GM19395 (cell line): ENCODE results near the gene XKR7.
"Not testable (repeated sequence)": the region's sequence is repeated elsewhere in the genome, so short reads cannot be mapped to it uniquely, and the experiment has no call there.

Experiments
- ATAC-seq: cut with Tn5 transposase; IDR thresholded peaks from one replicate; pipeline ENCODE4 v1.9.1; 2021; ENCODE audit warnings: mild to moderate bottlenecking, moderate library complexity; ENCODE audit not compliant: unreplicated experiment

XKR7 gene

GRCh38 chr20:32012159-32012688 lies 44.3 kb downstream of the XKR7 start:
- ATAC-seq, result no peak

GRCh38 chr20:32013326-32013725 lies 45.4 kb downstream of the XKR7 start:
- ATAC-seq, result no peak

DNA sequence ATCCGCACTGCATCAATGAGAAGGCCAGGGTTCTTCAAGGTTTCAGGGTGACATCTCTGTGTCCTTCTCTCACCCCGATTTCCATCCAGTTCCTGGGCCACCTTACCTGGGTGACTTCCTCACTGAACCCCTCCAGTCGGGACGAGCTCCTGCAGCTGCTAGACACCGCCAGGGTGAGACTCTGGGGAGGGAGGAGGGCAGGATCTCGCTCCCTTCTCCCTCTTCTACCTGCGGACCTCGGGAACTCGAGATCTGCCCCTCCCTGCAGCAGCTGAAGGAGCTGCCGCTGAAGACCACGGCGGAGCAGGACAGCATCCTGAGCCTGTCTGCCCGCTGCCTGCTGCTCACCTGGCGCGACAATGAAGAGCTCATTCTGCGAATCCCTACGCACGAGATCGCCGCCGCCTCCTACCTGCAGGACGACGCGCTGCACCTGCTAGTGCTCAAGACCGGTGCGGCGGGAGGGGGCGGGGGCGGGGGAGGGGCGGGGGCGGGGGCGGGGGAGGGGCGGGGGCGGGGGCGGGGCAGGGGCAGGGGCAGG lies 49.8 kb downstream of the XKR7 start:
- ATAC-seq, result no peak

GRCh38 chr20:32018269-32019155 lies 50.6 kb downstream of the XKR7 start:
- ATAC-seq, result no peak

- ATAC-seq, result no peak
Measured at GRCh38 chr20:32019156-32019510, 51.2 kb downstream of the XKR7 start.

DNA sequence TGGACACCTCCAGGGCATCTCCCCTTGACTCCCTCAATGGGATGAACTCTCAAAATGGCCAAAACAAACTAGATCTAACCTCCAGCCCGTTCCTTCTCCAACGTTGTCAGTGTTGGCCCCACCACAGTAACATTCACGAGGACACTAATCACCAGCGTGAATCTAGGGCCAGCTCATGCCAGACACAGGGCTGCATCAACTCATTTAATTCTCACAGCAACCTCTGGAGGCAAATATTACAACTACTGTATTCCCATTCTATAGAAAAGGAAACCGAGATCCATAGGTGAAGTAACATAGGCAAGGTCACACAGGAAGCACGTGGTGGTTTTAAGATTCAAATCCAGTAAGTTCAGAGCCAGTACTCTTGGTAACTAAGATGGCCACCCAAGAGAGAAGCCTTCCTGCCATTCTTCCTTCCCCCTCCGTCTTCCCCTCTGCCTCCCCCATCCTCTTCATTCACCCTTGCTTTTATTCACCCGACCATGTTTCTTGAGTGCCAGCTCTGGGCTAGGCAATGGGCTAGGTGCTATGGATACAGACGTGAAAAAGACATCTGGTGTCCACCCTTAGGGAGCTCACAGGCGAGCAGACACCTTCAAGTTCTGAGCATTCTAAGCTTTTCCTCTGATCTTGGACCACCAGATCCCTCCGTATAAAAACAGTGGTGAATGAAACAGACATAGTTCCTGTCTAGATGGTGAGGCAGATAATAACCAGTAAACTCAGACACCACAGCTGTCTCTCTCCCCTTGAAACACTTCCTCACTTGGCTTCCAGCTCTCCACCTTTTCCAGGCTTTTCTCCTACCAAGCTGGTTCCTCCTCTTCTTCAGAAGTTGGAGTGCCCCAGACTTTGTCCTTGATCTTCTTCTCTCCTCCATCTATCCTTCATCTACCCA lies 51.9 kb downstream of the XKR7 start:
- ATAC-seq, result no peak

DNA sequence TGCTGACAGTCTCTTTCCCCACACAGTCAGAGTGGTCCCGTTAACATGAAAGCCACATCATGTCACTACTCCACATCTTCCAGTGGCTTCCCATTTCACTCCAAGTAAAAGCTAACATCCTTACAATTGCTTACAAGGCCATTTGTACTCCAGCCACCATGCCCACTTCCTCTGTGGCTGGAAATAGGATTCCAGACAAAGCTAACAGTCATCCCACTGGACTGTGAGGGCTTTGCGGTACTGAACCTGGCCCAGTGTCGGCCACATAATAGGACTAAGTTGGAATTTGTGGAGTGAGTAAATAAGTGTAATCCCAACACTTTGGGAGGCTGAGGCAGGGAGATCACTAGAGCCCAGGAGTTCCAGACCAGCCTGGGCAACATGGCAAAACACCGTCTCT lies 53.1 kb downstream of the XKR7 start:
- ATAC-seq, result no peak

DNA sequence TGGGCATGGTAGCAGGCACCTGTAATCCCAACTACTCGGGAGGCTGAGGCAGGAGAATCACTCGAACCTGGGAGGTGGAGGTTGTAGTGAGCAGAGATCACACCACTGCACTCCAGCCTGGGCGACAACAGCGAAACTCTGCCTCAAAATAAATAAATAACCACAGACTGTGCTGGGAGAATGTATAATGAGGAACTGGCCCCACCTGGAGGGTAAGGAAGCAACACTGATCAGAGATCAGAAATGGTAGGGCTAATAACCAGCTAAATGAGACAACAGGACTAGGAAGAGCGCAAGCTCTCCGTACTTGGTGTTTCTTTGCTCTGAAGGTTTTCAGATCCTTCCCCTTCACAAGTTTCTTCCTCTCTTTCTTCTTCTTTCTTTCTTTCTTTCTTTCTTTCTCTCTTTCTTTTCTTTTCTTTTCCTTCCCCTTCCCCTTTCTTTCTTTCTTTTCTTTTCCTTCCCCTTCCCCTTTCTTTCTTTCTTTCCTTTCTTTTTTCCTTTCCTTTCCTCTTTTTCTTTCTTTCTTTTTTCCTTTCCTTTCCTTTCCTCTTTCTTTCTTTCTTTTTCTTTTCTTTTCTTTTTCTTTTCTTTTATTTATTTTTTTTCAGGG lies 56.8 kb downstream of the XKR7 start:
- ATAC-seq, result no peak

GRCh38 chr20:32027643-32028042 lies 59.7 kb downstream of the XKR7 start:
- no peak for ATAC-seq

- ATAC-seq, result no peak
Measured at GRCh38 chr20:32028647-32029372, 60.9 kb downstream of the XKR7 start.

- ATAC-seq, result no peak
Measured at GRCh38 chr20:32029561-32029960, 61.6 kb downstream of the XKR7 start.

- ATAC-seq, result no peak
Measured at GRCh38 chr20:32031007-32031958, 63.3 kb downstream of the XKR7 start.

- ATAC-seq, result no peak
Measured at GRCh38 chr20:32033316-32033715, 65.4 kb downstream of the XKR7 start.

GRCh38 chr20:32033721-32034120 lies 65.8 kb downstream of the XKR7 start:
- not testable (repeated sequence) for ATAC-seq

- ATAC-seq, result no peak
Measured at GRCh38 chr20:32034581-32035425, 66.9 kb downstream of the XKR7 start.

GRCh38 chr20:32035426-32035779 lies 67.5 kb downstream of the XKR7 start:
- no peak for ATAC-seq

DNA sequence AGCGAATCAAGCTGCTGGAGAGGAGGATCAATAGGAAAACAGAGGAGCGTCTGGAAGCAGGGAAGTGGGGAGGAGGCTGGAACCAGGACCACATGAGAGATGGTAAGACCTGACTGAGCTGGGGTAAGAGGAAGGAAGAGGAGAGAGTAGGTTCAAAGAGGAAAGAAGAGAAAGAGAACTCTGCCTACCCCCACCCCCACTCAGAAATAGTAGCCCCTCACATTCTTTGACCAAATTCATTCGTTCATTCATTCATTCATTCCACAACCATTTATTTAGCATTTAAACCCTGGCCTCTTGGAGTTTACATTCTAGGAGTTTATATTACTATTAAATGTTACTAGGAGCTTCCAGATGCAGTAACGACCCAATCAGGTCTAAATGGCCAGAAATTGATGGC lies 68.3 kb downstream of the XKR7 start:
- no peak for ATAC-seq

- no peak for ATAC-seq
Measured at GRCh38 chr20:32036716-32037485, 69.0 kb downstream of the XKR7 start.
